NK-92 (cell line): Measurements from ENCODE around the gene FAM149B1.
"Not testable (repeated sequence)": the region's sequence is repeated elsewhere in the genome, so short reads cannot be mapped to it uniquely, and the experiment has no call there.

Experiments
- DNase-seq: peaks from one replicate; lab custom pipeline; 2025; ENCODE audit not compliant: unreplicated experiment; lab: John Stamatoyannopoulos, UW

FAM149B1 gene

DNA sequence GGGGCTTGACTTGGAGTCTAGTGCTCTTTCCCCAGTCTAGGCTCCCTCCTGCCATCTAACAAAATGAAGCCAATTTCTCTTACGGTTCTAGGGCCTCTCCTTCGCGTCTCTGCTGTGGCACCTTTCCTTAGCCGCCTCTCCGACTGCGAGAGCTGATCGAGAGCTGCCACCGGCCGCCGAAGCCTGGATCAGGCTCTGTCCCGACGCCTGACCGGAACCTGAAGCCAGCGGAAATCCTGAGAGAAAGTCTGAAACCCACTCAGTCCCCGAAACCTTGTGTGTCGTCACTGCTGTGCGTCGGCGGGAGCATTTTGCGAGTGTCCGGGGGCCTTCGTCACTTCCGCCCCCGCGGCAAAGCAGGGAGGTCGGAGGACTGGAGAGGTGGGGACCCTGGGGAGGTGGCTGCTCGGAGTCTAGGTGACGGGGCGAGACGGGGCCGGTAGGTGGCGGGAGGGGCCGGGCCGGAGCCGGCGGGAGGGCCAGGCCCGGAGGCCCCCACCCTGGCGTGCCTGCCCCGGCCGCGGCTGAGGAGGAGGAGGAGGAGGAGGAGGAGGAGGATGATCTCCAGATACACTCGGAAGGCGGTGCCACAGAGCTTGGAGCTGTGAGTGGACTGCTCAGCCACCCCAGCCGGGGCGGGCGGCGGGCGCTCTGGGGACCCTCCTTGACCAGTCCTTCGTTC is at the start of gene FAM149B1, which contains the start of gene ECD:
FAM149B1 (plus strand) TSS at position 337 of the 682 bp plus-strand sequence; CDS start at position 558, 221 bp downstream.
ECD (minus strand) TSS at position 226 of the 682 bp plus-strand sequence. CDS start 4,071 bp downstream, outside the sequence.
- DNase-seq = peak; percentile 27

DNA sequence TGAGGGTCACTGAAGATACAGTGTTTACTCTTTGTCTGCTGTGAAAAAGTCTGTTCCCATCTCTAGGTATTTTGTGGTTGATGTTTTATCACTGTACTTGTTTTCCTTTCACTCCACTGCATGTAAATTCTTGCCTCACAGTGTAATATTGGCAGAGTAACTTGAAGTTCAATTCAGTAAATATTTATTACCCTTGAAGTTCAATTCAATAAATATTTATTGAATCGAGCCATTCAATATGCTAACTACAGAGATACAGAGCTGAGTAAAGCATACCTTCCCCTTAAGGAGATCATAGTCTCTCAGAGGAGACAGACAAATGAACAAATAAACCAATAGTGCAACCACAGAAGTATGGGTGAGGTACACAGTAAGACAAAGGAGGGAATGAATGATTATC is 48.5 kb upstream of the FAM149B1 start:
- DNase-seq = no peak

DNA sequence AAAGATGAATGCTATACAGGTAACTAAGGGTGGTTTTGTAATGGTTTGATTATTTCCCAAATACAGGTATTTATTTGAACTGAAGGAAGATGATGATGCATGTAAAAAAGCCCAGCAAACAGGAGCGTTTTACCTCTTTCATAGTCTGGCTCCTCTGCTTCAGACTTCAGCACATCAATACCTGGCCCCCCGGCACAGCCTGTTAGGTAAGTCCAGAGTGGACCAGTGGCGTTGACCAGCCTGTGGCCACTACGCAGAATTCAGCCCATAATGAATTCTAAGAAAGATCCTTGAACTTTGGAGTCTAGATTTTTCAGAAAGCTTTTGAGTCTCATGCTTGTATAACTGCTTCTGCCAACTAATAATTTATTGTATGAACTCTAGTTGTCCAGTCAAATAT is 48.0 kb upstream of the FAM149B1 start:
- DNase-seq = no peak

DNA sequence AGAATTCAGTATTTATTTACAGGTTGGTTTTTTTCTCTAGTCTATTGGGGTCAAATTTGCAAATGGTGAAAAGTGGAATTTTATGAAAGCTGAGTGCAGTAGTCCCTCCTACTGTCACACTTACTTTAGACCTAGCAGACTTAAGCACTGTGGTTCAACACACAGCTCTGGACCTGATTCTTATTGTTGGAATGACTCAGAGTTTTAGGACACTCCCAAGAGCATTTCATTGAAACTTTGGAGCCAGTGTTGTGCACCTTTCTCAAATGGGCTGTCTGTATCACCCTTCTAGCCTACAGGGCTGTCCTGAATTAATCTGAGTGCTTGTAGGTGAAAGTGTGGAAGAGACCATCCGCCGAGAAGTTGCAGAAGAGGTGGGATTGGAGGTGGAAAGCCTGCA is 41.6 kb upstream of the FAM149B1 start:
- no peak for DNase-seq

DNA sequence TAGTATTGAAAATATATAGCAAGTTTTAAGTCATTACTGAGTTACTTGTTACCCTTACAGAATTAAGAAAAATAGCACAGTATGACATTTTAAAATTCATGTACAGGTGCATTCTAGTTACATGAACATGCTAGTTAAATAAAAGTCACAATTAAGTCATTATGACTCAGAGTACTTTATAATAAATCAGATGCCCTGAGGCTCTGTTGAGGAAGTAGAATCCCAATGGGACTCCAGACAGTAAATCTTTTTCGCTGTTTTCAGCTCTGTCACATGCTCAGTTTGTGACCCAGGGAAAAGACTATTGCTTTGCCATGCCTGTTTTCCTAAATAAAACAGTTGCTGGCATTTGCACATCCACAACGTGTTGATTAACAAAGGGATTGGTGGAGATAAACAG is 36.6 kb upstream of the FAM149B1 start:
- DNase-seq = no peak

DNA sequence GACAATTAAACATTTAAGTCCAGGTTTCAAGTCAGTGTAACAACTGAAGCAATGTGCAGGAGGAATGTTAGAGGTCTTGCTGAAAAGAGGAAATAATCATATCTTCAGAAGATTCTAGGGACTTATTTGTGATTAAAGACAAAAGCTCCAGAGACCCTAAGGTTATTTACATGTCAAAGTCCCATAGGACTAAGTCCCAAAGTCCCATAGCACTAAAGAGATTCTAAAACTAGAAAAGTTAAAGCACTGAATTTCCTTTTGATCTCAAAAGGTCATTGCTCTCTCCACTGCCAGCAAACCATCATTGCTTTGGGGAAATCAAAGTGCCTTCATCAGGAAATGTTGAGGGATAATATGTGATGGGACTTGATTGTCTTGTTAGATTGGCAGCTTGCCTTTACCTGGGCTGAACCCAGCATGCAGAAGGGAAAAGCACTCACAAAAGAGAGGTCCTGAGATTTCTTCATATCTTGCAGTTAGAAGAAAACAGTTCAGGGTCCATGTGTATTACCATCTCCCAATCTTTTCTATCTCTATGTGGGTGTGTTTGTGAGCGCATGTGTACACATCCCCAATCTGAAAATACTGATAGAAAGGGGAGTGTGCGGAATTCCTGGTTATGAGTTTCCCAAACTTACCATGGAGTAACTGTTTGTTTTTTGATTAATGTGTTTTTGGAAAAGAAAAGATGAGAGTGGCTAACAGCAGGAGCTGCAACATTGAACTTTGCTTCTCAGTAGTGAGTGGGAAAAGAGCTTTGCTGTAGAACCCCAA is 35.8 kb upstream of the FAM149B1 start:
- DNase-seq = no peak

DNA sequence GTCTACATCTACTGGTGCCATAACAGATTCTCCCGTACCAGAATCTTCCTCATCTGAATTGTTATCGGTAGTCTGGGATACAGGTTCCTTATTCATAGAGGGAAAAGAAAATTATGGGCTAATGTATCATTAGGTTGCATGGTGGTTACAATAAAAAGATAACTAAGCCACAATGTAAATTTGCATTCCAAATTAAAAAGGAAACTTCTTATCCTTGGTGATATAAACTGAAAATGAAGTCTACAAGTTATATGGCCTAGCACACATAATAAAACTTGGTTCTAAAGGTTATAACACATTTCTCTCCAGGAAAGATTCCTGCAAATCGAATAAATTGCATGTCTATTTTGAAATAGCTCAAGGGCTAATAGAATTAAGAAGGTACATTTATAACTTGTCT is 33.2 kb upstream of the FAM149B1 start:
- no peak for DNase-seq

DNA sequence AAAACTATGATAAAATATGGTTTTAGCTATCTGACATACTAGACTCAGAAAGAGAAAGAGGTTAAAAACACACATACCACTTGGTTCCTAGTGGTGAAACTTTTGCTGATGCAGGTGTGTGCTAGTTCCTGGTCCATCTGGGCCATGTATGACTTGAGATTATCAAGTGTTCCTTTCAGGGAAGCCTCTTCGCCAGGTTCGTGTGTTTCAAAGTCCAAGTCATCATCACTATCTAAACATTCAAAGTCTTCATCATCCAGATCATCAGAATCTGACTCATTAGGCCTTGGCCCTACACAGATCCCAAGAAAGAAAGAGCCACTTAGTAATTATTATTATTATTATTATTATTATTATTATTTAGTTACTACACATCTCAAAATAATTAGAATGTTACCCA is 31.3 kb upstream of the FAM149B1 start:
- DNase-seq = no peak

DNA sequence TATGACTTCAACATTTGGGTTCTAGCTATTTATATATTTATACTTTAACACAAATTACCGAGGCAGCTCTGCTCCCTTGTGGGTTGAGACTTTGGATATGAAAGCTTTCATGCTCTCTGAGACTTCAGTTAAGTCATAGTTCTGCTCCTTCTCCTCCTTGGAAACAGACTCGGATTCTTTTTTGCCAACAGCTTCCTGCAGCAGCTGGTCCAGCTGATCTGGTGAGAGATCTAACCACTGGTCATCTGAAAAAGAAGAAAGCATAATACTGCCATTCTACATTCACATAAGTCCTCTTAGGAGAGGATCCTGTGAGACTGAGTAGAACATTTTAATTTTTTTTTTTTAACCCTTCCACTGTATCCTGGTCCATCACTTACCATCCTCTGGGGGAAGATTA is 28.7 kb upstream of the FAM149B1 start:
- DNase-seq = no peak

DNA sequence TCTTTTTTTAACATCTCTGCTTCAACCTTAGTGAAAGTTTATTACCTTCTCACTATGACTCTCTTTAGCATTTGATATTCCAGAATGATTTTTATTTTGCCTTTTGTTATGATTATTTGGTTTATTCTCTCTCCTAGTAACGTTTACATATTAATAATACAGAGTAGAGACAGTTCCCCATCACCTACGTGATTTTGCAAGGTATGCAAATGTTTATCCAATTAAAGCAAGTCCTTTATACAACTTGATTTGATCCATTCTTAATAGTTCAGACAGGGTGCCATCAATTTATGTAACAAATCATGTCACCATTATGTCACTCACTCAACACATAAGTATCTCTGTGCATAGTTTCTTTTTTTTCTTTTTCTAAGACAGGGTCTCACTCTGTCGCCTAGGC is 26.3 kb upstream of the FAM149B1 start:
- no peak for DNase-seq

DNA sequence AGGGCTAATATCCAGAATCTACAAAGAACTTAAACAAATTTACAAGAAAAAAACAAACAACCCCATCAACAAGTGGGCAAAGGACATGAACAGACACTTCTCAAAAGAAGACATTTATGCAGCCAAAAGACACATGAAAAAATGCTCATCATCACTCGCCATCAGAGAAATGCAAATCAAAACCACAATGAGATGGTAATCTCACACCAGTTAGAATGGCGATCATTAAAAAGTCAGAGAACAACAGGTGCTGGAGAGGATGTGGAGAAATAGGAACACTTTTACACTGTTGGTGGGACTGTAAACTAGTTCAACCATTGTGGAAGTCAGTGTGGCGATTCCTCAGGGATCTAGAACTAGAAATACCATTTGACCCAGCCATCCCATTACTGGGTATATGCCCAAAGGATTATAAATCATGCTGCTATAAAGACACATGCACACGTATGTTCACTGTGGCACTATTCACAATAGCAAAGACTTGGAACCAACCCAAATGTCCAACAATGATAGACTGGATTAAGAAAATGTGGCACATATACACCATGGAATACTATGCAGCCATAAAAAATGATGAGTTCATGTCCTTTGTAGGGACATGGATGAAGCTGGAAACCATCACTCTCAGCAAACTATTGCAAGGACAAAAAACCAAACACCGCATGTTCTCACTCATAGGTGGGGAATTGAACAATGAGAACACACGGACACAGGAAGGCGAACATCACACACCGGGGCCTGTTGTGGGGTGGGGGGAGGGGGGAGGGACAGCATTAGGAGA is 17.1 kb upstream of the FAM149B1 start:
- not testable (repeated sequence) for DNase-seq

DNA sequence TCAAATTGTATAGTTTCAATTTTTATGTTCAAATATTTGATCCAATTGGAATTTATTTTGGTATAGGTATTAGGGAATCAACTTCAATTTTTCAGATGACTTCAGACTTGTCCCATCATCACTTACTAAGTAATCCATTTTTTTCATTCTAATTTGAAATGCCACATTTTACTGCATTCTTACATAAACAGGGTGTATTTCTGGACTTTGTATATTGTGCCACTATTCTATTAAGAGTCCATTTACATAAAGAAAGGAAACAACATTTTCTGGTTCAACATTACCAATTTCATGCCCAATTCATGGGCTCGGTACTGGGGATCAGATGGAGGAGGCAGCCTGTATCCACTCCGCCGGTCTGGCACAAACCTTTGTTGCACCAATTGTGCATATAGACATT is 15.9 kb upstream of the FAM149B1 start:
- no peak for DNase-seq

DNA sequence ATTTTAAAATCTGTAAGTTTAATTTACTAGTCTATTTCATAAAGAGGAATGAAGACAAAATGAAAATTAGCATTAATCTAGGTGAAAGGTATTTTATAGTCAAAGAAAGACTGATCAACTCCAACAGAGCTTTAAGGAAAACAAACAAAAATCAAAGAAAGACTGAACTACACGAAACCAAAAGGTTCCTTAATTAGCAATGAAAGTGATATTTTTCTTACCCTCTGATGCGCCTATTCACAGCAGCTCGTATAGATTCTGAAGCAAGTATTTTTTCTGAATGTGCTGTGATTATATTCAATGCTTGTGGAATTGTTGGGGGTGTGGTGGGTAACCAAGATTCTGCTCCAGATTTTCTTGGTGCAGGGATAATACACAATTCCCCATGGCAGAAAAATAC is 11.9 kb upstream of the FAM149B1 start:
- DNase-seq = no peak

DNA sequence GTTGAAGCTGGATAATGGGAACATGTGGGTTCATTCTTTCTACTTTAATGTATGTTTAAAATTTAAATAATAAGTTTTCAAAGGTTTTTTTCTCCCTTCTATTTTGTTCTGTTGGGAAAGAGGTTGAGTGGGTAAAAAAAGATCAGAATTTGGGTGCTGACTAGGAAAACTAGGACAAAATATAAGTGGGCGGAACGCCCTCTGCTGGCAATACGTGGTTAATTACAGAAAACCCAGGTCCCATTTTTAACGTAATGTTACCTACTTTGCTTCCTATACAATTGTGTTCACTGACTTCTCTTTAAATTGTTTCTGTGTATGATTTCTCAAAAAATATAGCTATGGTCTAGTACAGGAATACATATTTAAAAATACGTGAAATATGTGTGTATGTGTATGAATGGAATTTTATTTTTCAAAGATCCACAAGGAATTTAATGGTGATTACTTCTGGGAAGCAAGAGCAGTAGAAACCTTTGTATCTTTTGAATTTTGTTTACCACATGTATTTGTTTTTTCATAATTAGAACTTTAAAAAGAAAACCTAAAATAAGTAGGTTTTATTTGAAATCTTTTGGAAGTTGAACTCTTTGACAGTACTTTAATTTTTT is 8.8 kb upstream of the FAM149B1 start:
- DNase-seq = no peak

DNA sequence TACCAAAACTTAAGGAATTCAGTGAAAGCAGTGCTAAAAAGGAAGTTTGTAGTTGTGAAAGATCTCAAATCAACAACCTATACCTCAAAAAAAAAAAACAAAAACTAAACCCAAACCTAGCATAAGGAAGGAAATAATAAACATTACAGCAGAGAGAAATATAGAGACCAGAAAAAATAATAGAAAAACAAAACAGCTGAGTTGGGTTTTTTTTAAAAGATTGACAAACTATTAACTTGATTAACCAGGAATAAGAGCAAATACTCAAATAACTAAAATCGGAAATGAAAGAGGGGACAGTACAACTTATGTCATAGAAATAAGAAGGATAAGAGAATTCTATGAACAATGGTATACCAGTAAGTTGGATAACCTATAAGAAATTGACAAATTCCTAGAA is 6.8 kb upstream of the FAM149B1 start:
- no peak for DNase-seq

DNA sequence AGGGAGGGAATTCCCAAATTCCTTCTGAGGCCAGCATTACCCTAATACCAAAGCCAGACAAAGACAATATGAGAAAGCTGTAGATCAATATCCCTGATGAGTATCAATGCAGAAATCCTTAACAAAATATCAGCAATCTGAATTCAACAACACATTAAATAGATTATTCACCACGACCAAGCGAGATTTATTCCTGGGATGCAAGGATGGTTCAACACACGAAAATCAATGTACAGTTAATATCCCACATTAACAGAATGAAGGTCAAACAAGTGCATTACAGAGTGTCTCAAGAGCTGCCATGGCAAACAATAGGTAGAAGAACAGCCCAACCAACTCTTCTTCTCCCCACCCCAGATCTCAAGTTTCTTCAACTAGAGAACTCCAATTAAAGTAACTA is 6.3 kb upstream of the FAM149B1 start:
- DNase-seq = no peak

DNA sequence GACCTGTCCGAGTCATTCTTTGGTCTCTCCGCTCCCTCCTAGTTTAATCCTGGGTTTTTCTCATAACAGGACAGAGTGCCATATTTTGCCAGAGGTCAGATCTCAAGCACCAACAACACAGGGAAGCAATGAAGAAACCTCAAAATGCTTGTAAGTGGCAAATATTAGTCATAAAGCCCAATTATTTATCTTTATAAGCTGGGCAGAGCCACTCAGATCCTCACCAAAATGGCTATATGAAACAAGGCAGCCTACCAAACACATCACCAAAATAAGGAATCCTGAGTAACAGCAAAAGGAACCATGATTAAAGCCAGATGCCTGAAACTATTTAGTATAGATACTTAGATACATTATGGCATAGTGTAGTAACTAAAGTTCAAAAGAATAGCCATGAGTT is 4.8 kb upstream of the FAM149B1 start:
- DNase-seq = no peak

DNA sequence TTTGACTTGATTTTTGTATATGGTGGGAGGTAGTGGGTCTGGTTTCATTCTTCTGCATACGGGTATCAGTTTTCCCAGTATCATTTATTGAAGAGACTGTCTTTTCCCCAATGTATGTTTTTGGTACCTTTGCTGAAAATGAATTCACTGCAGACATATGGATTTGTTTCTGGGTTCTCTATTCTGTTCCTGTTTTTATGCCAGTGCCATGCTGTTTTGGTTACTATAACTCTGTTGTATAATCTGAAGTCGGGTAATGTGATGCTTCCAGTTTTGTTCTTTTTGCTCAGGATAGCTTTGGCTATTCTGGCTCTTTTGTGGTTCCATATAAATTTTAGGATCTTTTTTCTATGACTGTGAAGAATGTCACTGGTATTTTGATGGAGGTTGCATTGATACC is 947 bp upstream of the FAM149B1 start:
- DNase-seq = no peak

DNA sequence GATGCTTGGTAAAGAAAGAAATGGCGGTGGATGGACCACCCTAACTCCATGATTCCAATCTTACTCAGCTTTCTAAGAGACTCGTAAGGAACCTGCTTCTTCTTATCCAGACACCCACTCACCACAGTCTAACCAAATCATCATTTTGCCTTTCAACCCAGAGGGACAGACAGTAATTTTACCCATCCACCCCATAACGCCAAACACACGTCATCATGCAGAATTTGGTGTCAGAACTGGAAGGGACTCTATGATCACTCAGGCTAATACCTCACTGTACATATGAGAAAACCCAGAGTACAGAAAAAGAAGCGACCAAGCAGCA is 499 bp upstream of the FAM149B1 start:
- DNase-seq = no peak

DNA sequence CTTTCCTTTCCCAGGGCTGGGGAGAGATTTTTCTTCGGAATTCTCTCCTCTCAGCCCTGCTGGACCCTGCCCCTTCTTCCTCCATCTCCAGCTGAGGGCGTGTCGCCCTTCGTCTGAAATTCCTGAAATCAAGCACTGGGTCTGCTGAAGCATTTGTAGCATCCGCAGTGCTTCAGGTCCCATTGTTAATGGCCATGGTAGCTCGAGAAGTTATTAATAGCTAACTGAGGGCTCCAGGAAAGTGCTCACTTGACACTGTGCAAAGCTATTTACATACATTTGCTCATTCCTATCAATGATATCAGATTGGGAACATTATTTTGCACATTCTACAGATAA is 515 bp downstream of the FAM149B1 start:
- DNase-seq = no peak

DNA sequence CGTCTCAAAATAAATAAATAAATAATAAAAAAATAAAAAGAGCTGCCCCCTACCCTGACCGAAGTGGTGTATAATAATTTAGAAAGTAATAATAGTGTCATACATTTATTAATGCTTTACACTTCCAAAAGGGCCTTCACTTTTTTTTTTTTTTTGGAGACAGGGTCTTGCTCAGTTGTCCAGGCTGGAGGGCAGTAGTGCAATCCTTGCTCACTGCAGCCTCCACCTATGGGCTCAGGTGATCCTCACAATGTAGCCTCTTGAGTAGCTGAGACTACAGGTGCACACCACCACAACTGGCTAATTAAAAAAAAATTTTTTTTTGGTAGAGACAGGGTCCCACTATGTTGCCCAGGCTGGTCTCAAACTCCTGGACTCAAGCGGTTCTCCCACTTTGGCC is 1.4 kb downstream of the FAM149B1 start:
- DNase-seq = no peak

DNA sequence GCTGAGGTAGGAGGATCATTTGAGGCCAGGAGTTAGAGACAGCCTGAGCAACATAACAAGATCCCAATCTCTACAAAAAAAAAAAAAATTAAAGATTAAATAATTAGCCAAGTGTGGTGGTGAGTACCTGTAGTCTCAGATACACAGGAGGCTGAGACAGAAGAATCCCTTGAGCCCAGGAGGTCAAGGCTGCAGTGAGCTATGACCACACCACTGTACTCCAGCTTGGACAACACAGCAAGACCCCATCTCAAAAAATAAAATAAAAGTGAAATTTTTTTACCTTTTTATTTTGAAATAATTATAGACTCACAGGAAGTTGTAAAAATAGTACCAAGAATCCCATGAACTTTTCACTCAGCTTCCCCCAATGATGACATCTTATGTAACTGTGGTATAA is 4.9 kb downstream of the FAM149B1 start:
- no peak for DNase-seq
